ENCODE measurements around the gene CNTLN.
"Not testable (repeated sequence)": the region's sequence is repeated elsewhere in the genome, so short reads cannot be mapped to it uniquely, and the experiment has no call there.

Gene CNTLN

GRCh38 chr9:17422994-17423680 is 288.3 kb downstream of the CNTLN start:
- no peak for TF ChIP-seq CTCF (IDR thresholded peaks at IDR 0.05; ENCODE audit: low read depth, low read length)
- H3K4me3 ChIP-seq (ENCODE audit: low read depth, low read length): no peak overlapping the region

GRCh38 chr9:17423681-17424011 is 288.8 kb downstream of the CNTLN start:
- no peak for TF ChIP-seq CTCF (IDR thresholded peaks at IDR 0.05; ENCODE audit: low read depth, low read length)
- H3K4me3 ChIP-seq (ENCODE audit: low read depth, low read length): no peak overlapping the region

- no peak for TF ChIP-seq CTCF (IDR thresholded peaks at IDR 0.05; ENCODE audit: low read depth, low read length)
- no peak overlapping the region for H3K4me3 ChIP-seq (ENCODE audit: low read depth, low read length)
Measured at GRCh38 chr9:17425384-17425783, 290.5 kb downstream of the CNTLN start.

GRCh38 chr9:17433526-17433925 is 298.7 kb downstream of the CNTLN start:
- no peak overlapping the region for H3K4me3 ChIP-seq (ENCODE audit: low read depth, low read length)
- TF ChIP-seq CTCF (IDR thresholded peaks at IDR 0.05; ENCODE audit: low read depth, low read length): no peak

GRCh38 chr9:17436854-17437253 is 302.0 kb downstream of the CNTLN start:
- H3K4me3 ChIP-seq (ENCODE audit: low read depth, low read length): no peak overlapping the region
- no peak for TF ChIP-seq CTCF (IDR thresholded peaks at IDR 0.05; ENCODE audit: low read depth, low read length)

GRCh38 chr9:17437813-17438212 is 303.0 kb downstream of the CNTLN start:
- TF ChIP-seq CTCF (IDR thresholded peaks at IDR 0.05; ENCODE audit: low read depth, low read length): no peak

GRCh38 chr9:17445126-17445525 is 310.3 kb downstream of the CNTLN start:
- not testable (repeated sequence) for H3K4me3 ChIP-seq (ENCODE audit: low read depth, low read length)

More at GRCh38 chr9:17437813-17438212, 303.0 kb downstream of the CNTLN start:
- H3K4me3 ChIP-seq (ENCODE audit: low read depth, low read length): no peak overlapping the region

GRCh38 chr9:17453751-17454150 is 318.9 kb downstream of the CNTLN start:
- H3K4me3 ChIP-seq (ENCODE audit: low read depth, low read length): no peak overlapping the region
- no peak for TF ChIP-seq CTCF (IDR thresholded peaks at IDR 0.05; ENCODE audit: low read depth, low read length)

Measured in WI38 (cell line).